IMR-90 (cell line): ENCODE measurements around the gene CA7. TPM values are rescaled to one million over a fixed set of nuclear protein-coding genes. Genes with fewer than 3 reads are reported as not detected.

ENCODE experiments used
- ATAC-seq: fragments of 200-7000 bp; cut with Tn5 transposase; 2 replicates; pipeline ENCODE4 v1.9.1; 2020; ENCODE audit warnings: low read depth, mild to moderate bottlenecking, moderate library complexity
- BruUV-seq: library from RNA; stranded (reverse); fragments of 400-500 nt; replicated peaks from 2 replicates; lab custom pipeline; 2021; lab: Mats Ljungman, UMichigan
- CTCF ChIA-PET: fragments of 300-600 bp; formaldehyde crosslinking; extraction: SDS; loops from one replicate; lab custom pipeline; 2021; ENCODE audit warnings: antibody characterized with exemption; lab: Yijun Ruan, JAX
- POLR2A ChIA-PET: fragments of 300-600 bp; sonication (Branson Sonifier 250); formaldehyde crosslinking; loops from one replicate; lab custom pipeline; 2022; ENCODE audit warnings: antibody characterized with exemption; ENCODE audit not compliant: unreplicated experiment; lab: Charles Lee
- DNase-seq: peaks from one replicate; pipeline ENCODE4 v3.0.0; 2013
- H2AFZ ChIP-seq: replicated peaks from 2 replicates; pipeline ENCODE3; 2013; ENCODE audit warnings: low read length, mild to moderate bottlenecking; ENCODE audit not compliant: poor library complexity
- H2AK5ac ChIP-seq: 2 replicates; pipeline ENCODE4 v1.6.1; 2013; ENCODE audit warnings: low read depth, low read length, inconsistent platforms
- H2AK9ac ChIP-seq: replicated peaks from 2 replicates; pipeline ENCODE3; 2013; ENCODE audit warnings: mild to moderate bottlenecking, low read depth, low read length, moderate library complexity; ENCODE audit not compliant: poor library complexity
- H2BK120ac ChIP-seq: 2 replicates; pipeline ENCODE4 v1.6.1; 2013; ENCODE audit warnings: low read depth, low read length, inconsistent platforms
- H2BK15ac ChIP-seq: 3 replicates; pipeline ENCODE4 v1.6.1; 2013; ENCODE audit warnings: low read depth, low read length, inconsistent platforms
- H2BK20ac ChIP-seq: 2 replicates; pipeline ENCODE4 v1.6.1; 2013; ENCODE audit warnings: low read depth, mild to moderate bottlenecking, inconsistent platforms, low read length, moderate library complexity
- H2BK5ac ChIP-seq: 2 replicates; pipeline ENCODE4 v1.6.1; 2013; ENCODE audit warnings: mild to moderate bottlenecking, low read depth, low read length, inconsistent platforms; ENCODE audit not compliant: poor library complexity, severe bottlenecking
- H3K14ac ChIP-seq: replicated peaks from 2 replicates; pipeline ENCODE4 v1.6.1; 2013; ENCODE audit warnings: low read depth, low read length, inconsistent platforms
- H3K18ac ChIP-seq: 2 replicates; pipeline ENCODE4 v1.6.1; 2013; ENCODE audit warnings: low read depth, low read length, control low read depth
- H3K23ac ChIP-seq: 2 replicates; pipeline ENCODE4 v1.6.1; 2013; ENCODE audit warnings: low read depth, low read length, inconsistent platforms
- H3K27ac ChIP-seq: 2 replicates; pipeline ENCODE4 v1.5.1; 2013; ENCODE audit warnings: mild to moderate bottlenecking, control low read depth, low read length; ENCODE audit not compliant: insufficient read depth
- H3K27me3 ChIP-seq: 2 replicates; pipeline ENCODE4 v1.6.1; 2013; ENCODE audit warnings: low read length; ENCODE audit not compliant: control insufficient read depth, insufficient read depth
- H3K36me3 ChIP-seq: 2 replicates; pipeline ENCODE4 v1.6.1; 2013; ENCODE audit warnings: low read length, mixed read lengths; ENCODE audit not compliant: control insufficient read depth, insufficient read depth
- H3K4ac ChIP-seq: 2 replicates; pipeline ENCODE4 v1.6.1; 2013; ENCODE audit warnings: low read depth, low read length, inconsistent platforms
- H3K4me1 ChIP-seq: 2 replicates; pipeline ENCODE4 v1.6.1; 2013; ENCODE audit warnings: low read length, mixed read lengths; ENCODE audit not compliant: control insufficient read depth, insufficient read depth
- H3K4me2 ChIP-seq: 2 replicates; pipeline ENCODE4 v1.6.1; 2013; ENCODE audit warnings: low read depth, mild to moderate bottlenecking, control low read depth, low read length, moderate library complexity
- H3K4me3 ChIP-seq: 2 replicates; pipeline ENCODE4 v1.5.1; 2013; ENCODE audit warnings: low read depth, mild to moderate bottlenecking, control low read depth, low read length, moderate library complexity; ENCODE audit not compliant: insufficient read depth
- H3K56ac ChIP-seq: 2 replicates; pipeline ENCODE4 v1.6.1; 2013; ENCODE audit warnings: low read length, inconsistent platforms; ENCODE audit not compliant: insufficient read depth; ENCODE audit errors: extremely low read depth
- H3K79me1 ChIP-seq, 2 experiments: 2 replicates each; pipeline ENCODE4 v1.6.1; 2013; ENCODE audit warnings: low read length in 2 of 2, inconsistent platforms in 1 of 2, low read depth in 1 of 2
- H3K9ac ChIP-seq: 2 replicates; pipeline ENCODE4 v1.6.1; 2013; ENCODE audit warnings: low read depth, low read length, control low read depth
- H3K9me1 ChIP-seq: 2 replicates; pipeline ENCODE4 v1.6.1; 2013; ENCODE audit warnings: low read length, inconsistent platforms; ENCODE audit not compliant: insufficient read depth
- H3K9me3 ChIP-seq: 2 replicates; pipeline ENCODE4 v1.6.1; 2013; ENCODE audit warnings: low read length; ENCODE audit not compliant: control insufficient read depth, insufficient read depth
- H4K20me1 ChIP-seq: 2 replicates; pipeline ENCODE4 v1.6.1; 2013; ENCODE audit warnings: low read length, inconsistent platforms; ENCODE audit not compliant: insufficient read depth
- H4K5ac ChIP-seq: 2 replicates; pipeline ENCODE4 v1.6.1; 2013; ENCODE audit warnings: mild to moderate bottlenecking, low read depth, low read length, control low read depth
- H4K8ac ChIP-seq, 2 experiments: 2 replicates each; pipeline ENCODE4 v1.6.1; 2013; ENCODE audit warnings: low read depth in 2 of 2, low read length in 2 of 2, control low read depth in 1 of 2, inconsistent platforms in 1 of 2
- H4K91ac ChIP-seq: 2 replicates; pipeline ENCODE4 v1.6.1; 2013; ENCODE audit warnings: low read depth, low read length, inconsistent platforms; ENCODE audit not compliant: insufficient read depth
- CEBPB ChIP-seq: IDR thresholded peaks from 2 replicates; pipeline ENCODE4 v1.6.1; 2012; ENCODE audit warnings: low read depth, low read length, improper control_type of control experiment
- CHD1 ChIP-seq: IDR thresholded peaks from 2 replicates; pipeline ENCODE4 v1.6.1; 2012; ENCODE audit warnings: low read depth, low read length, improper control_type of control experiment
- FOS ChIP-seq: fragments of 150-350 bp; IDR thresholded peaks from 2 replicates; pipeline ENCODE4 v1.6.1; 2016; ENCODE audit warnings: low read depth, low read length
- MAFK ChIP-seq: IDR thresholded peaks from 2 replicates; pipeline ENCODE4 v1.6.1; 2012; ENCODE audit warnings: low read depth, low read length, improper control_type of control experiment
- RAD21 ChIP-seq: IDR thresholded peaks from 2 replicates; pipeline ENCODE4 v1.6.1; 2012; ENCODE audit warnings: low read length, improper control_type of control experiment
- RCOR1 ChIP-seq: IDR thresholded peaks from 2 replicates; pipeline ENCODE4 v1.6.1; 2012; ENCODE audit warnings: mild to moderate bottlenecking, low read length, improper control_type of control experiment; ENCODE audit not compliant: insufficient replicate concordance
- SMC3 ChIP-seq: fragments of 150-350 bp; IDR thresholded peaks from 2 replicates; pipeline ENCODE4 v1.6.1; 2016; ENCODE audit warnings: low read depth, mild to moderate bottlenecking, antibody characterized with exemption, low read length, moderate library complexity
- WGBS, 2 experiments: methylation state at CpG; one replicate each; pipeline versions ENCODE4 v1.1.5 to v1.1.7; 2013; ENCODE audit warnings: missing lambda C conversion rate in 2 of 2; ENCODE audit not compliant: insufficient read length in 1 of 2; ENCODE audit errors: extremely low coverage in 2 of 2; 5-methylcytosine and 5-hydroxymethylcytosine counted together
- dilution Hi-C: fragments of 300-500 bp; cut with HindIII; formaldehyde crosslinking; loops from one replicate; pipeline ENCODE4 v1.14.3; 2018; ENCODE audit warnings: low sequenced_read_pairs; ENCODE audit not compliant: unreplicated experiment
- in situ Hi-C: fragments of 300-500 bp; cut with MboI; formaldehyde crosslinking; loops from 3 replicates; pipeline ENCODE4 v1.14.3; 2019; ENCODE audit warnings: low sequenced_read_pairs, inconsistent platforms, mixed read lengths
- intact Hi-C: fragments of 100-400 bp; cut with micrococcal nuclease; formaldehyde crosslinking; loops from 2 replicates; pipeline ENCODE4 v1.10.0; 2022
- polyA plus RNA-seq, 3 experiments: library from polyadenylated mRNA; depleted of rRNA; stranded (reverse); fragments of >200 nt; gene quantifications; 2 replicates each; pipeline ENCODE4 v1.2.3, GENCODE V29; 2012; ENCODE audit warnings: low replicate concordance in 1 of 3
- total RNA-seq: library from RNA; depleted of rRNA; stranded (reverse); fragments of >200 nt; gene quantifications from 2 replicates; pipeline ENCODE4 v1.2.3, GENCODE V29; 2012

CA7 gene
- total and polyA plus RNA-seq, 2 of the 4 experiments (the other 2 are of a cell fraction), result not detected

GRCh38 chr16:66843191-66843590, 1.0 kb upstream of the CA7 start:
- ChIA-PET CTCF (interaction anchor here (3.0 kb wide), 1 partner anchor 13 kb away, joined by 13 read pairs; the partner anchor contains the start of gene NAE1), POLR2A (no interaction called here)
- in situ Hi-C loops (no loop called here), intact Hi-C loops (no loop called here), dilution Hi-C loops (no loop called here)
- Histone ChIP-seq H3K4me2 (no peak overlapping the region), H3K27me3 (peaks cover 70% of the 10 kb centered on the region), H2BK120ac (no peak overlapping the region), H2AK5ac (no peak overlapping the region), H3K4me3 (no peak overlapping the region), H3K36me3 (no peaks in the 10 kb centered on the region), H3K18ac (no peak overlapping the region), H3K14ac (no peak overlapping the region), H2AK9ac (no peak overlapping the region), H2AFZ (no peak overlapping the region), H3K27ac (no peak overlapping the region), H3K56ac (no peak overlapping the region), H4K20me1 (no peaks in the 10 kb centered on the region), H2BK15ac (no peak overlapping the region), H4K91ac (no peak overlapping the region), H3K9me3 (no peaks in the 10 kb centered on the region), H2BK5ac (no peak overlapping the region), H2BK20ac (no peak overlapping the region), H3K9ac (no peak overlapping the region), H3K4me1 (no peaks in the 10 kb centered on the region; the same call in 1 of the 2 replicates), H3K9me1 (0 out of 2 replicates have a peak, but pooled peaks cover 3% of the 10 kb centered on the region), H3K4ac (no peak overlapping the region), H4K5ac (no peak overlapping the region), H3K23ac (no peak overlapping the region), H4K8ac (no peak overlapping the region), H3K79me1 (no peaks in the 10 kb centered on the region)
- DNase-seq (no peak), ATAC-seq (no peak)
- BruUV-seq, result no TSS peak
- TF ChIP-seq FOS (no peak), CEBPB (no peak), RCOR1 (no peak), RAD21 (no peak), SMC3 (no peak), CHD1 (no peak), MAFK (no peak)
- no CpG with 5 or more reads among the region's 2 CpGs for WGBS, 2 experiments
